Stimulated activated CD8-positive, alpha-beta memory T cell treated with anti-CD3 and anti-CD28 coated beads, Interleukin-2, amount 100 ng/mL, for 1 hour (primary cell): Measurements from ENCODE around the gene RPS5.
A peak's percentile ranks its signal among the peaks of the same experiment; 100 is the strongest.
"Not testable (repeated sequence)": the region's sequence is repeated elsewhere in the genome, so short reads cannot be mapped to it uniquely, and the experiment has no call there.

Source experiments
- DNase-seq, 2 donors: peaks; one replicate each; pipeline ENCODE4 v3.0.0-alpha.2; 2020; ENCODE audit warnings: low read depth in 2 of 2

RPS5 gene

DNA sequence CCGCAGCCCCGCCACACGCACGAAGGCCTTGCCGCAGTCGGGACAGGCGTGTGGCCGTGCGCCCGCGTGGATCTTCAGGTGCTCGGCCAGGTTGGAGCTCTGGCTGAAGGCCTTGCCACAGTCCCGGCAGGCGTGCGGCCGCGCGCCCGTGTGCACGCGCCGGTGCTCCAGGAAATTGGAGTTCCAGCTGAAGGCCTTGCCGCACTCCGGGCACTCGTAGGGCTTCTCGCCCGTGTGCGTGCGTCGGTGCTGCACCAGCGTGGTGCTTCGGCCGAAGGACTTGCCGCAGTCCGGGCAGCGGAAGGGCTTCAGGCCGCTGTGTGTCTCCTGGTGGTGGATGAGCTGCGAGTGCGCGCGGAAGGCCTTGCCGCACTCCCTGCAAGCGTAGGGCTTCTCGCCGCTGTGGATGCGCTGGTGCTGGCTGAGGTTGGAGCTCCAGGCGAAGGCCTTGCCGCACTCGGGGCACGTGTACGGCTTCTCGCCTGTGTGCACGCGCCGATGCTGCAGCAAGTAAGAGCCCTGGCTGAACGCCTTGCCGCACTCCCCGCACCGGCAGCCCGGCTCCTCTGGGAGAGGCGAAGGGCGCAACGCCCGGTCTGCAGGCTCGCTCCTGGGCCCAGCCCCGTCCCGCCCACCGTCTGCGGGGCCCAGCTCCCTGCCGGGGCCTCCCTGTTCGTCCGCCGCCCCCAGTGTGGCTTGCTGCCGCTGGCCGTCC is 30.1 kb upstream of the RPS5 start:
- DNase-seq, result no peak

- DNase-seq, result no peak
These were observed 29.5 kb upstream of the RPS5 start for GRCh38 chr19:58357481-58358145.

GRCh38 chr19:58361900-58362271 is 25.2 kb upstream of the RPS5 start:
- no peak for DNase-seq

DNA sequence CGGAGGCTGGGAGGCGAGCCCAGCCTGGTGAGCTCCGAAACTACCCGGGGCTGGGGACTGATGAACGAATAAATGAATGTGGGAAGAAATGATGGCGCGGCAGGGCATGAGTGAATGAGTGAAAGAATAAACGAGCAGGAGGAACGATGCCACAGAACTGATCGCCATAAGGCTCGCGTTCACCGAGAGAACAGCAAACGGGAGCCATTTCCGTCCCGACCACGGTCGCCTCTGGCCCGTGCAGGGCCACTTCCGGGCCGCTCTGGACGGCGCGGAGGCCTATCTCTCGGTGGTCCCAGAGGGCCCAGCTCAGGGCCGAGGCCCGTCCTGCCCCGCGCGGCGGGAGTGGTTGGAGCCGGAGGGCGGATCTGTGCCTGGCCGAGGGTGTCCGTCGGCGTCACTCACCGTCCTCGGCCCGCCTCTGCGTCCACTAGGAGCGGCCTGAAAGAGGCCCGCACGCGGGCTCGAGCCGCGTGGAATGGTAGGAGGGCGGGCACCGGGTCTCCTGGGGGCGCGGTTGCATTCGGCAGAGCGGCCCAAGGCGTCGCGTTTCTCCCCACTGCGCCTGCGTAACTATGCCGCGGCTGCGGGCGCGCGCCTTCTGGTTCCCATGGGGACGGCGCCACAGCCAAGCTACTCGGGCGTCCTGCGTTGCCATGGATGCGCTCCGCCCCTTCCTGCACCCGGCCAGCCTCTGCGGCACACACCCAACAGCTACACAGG is 24.6 kb upstream of the RPS5 start, which contains the start of gene ZNF497:
ZNF497 (minus strand) TSS at position 480 of the 723 bp plus-strand sequence. CDS start 5,116 bp downstream, outside the sequence.
- DNase-seq, result peak; percentile 95 to 97

GRCh38 chr19:58364146-58364545 is 22.9 kb upstream of the RPS5 start:
- DNase-seq, result no peak

DNA sequence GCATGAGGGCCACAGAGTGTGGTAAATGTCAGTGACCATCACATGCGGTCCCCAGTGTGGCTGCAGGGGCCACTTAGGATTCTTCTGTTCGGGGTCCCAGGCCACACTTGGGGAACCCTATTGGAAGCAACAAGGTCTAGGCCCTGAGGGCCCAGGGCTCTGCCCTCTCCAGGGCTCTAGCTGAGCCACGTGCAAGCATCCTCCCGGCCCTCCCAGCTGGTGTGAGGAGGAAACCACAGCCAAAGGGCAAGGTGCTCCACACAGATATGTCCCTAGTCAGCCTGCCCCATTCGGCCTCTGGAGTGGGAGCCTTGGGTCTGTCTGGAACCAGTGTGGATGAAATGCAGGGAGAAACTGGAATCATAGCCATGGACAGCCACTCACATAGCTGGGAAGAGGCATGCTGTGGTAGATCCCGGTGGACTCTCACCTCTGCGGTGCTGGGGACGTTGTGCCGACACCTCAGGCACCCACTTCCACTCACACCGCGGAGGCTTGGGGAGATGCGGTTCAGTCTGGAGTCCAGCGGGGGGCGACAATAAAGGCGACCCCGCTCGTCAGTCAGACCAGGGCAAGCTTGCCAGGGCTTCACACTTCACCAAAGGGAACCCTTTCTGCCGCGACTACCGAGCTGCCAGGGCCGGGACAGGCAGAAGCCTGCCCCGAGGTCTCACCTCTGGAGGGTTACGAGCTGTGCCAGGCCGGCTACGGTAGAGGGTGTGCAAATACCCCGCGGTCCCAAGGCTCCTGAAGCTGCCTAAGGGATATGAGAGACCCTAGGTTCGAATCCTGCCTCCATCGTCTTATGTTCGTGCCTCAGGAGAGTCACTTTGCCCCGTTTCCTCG is 20.3 kb upstream of the RPS5 start:
- no peak for DNase-seq

DNA sequence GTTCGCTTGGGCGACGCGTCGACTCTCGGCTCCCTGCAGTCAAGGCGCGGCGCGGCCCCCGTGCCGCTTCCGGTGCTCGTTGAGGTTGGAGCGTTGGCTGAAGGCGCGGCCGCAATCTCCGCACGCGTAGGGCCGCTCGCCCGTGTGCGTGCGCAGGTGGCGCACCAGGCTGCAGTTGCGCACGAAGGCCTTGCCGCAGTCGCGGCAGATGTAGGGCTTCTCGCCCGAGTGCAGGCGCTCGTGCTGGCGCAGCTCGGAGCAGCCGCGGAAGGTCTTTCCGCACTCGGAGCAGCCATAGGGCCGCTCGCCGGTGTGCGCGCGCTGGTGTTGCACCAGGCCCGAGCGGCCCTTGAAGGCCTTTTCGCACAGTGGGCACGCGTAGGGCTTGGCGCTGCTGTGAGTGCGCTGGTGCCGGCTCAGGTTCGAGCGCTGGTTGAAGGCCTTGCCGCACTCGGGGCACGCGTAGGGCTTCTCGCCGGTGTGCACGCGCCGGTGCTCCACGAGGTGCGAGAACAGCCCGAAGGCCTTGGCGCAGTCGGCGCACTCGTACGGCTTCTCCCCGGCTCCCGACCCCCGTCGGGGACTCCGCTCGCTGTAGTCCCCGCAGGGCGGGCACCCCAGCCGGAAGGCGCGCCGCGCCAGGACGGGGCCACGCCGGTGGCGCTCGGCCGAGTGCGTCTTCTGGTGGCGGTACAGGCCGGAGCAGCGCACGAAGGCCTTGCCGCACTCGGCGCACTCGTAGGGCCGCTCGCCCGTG is 19.2 kb upstream of the RPS5 start:
- no peak for DNase-seq

DNA sequence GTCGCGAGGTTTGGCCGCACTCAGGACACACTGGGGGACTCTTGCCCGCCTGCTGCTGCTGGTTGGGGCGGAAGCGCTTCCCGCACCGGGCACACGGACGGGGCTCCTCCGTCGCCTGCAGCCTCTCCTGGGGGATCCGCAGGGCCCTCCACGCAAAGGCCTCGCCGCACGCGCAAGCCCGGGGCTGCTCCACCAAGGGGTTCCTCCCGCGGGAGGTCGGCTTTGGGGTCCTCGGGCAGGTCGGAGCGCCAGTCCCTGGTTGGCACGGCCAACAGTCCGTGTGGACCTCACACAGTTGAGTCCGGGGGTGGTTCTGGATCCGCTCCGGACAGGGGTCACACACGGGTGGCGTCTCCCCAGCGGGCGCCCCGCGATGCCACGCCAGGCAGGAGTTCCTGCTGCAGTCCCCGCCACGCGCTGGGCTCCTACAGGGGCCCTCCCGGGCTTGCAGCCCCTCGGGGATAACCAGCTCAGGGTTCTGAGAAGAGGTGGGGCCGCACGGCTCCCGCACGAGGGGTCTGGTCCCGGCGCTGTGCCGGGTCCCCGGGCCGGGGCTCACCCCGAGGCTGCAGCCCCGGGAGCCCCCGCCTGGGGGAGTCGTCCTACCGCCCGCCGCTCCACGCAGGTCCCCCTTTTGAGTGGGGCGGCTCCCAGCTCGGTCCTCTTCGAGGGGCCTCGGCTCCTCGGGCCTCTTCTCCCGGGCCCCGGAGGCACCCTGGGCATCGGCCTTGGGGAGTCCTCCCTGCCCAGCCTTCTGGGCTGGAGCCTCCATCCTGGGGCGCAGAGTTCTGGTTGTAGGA is 18.3 kb upstream of the RPS5 start:
- DNase-seq, result no peak

GRCh38 chr19:58372311-58373133 is 14.5 kb upstream of the RPS5 start:
- no peak for DNase-seq

- no peak for DNase-seq
These were observed 12.9 kb upstream of the RPS5 start for GRCh38 chr19:58374200-58374599.

GRCh38 chr19:58376724-58377123 is 10.3 kb upstream of the RPS5 start:
- DNase-seq, result not testable (repeated sequence)

DNA sequence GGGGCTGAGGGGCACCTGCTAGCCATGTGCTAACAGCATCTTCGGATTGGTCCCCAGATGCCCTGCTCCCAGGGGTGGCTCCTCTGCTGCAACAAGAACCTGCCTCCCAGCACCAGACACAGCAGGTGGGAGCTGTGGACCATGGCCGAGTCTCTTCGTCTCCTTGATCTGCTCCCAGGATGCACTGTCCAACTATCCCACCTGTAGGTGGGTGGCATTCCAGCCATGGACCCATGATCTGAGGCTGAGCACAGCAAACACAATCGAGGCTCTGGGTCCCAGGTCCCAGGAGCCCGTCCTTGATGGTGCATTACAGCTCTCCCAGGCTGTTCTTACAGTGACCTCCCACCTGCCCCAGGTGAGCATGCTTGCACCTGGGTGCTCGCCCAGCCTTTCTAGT is 7.8 kb upstream of the RPS5 start:
- DNase-seq, result no peak

DNA sequence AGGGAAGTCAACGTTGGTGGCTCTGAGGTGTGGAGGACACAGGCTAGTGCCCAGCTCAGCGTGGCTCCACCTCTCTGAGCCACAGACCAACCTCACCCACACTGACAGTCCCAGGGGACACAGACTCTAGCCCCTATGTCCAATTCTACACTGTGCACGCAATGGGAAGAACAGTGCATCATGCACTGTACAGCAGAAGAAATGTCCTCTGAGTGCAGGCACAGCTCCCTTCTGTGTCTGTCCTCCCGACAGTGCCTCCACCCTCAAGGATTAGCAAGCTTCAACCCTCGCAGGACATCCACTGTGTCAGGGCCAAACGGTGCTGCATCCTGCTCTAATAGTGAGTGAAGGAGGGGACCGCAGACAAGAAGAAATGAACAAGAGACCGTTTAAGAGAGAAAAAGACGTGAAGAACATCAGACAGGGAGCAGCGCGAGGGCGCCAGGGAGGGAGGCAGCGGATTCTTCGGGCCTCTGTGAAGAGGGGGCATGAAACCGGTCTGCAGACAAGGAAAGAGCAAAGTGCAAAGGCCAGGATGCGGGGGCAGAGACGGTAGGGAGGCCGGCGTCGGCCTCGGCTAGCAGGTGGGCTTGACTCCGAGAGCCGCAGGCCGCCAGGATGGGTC is 6.9 kb upstream of the RPS5 start:
- DNase-seq, result no peak

DNA sequence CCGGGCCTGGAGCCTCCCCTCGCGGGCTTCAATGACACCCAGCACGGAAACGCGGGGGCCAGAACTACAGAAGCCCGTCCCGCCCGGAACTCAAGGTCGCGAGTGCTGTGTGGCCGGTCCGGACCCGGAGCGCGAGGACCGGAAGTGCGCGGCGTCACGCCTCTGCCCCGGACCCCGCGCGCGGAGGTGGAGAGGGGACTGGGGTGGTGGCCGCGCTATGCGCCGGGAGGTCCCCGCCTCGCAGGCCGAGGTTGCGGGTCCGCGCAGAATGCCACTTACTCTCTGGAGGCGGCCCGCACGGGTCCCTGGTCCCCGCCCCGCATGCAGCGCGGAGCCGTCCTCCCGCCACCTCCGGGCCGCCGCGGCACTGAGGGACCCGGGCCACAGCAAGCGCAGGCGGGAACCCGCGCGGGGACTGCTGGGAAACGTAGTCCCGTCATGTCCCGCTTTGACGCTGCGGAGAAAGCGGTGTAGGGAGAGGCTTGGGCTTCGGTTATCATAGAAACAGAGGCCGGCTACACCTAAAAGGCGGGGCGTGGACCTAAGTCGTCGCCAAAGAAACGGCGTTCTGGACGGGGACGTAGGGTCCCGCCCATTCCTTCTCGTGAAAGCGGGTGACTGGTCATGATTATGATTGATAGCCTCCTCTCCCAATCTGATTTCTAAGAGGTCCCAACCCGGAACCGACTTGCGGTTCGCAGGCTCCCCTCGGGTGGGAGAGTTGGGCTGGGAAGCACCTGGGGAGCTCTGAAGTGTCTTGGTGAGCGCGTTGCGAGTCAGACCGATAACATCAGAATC is 6.2 kb upstream of the RPS5 start, which contains the start of gene ZNF837:
ZNF837 (minus strand) TSS at position 369 of the 798 bp plus-strand sequence. CDS start 11,698 bp downstream, outside the sequence.
- DNase-seq, result peak; percentile 95 to 96

DNA sequence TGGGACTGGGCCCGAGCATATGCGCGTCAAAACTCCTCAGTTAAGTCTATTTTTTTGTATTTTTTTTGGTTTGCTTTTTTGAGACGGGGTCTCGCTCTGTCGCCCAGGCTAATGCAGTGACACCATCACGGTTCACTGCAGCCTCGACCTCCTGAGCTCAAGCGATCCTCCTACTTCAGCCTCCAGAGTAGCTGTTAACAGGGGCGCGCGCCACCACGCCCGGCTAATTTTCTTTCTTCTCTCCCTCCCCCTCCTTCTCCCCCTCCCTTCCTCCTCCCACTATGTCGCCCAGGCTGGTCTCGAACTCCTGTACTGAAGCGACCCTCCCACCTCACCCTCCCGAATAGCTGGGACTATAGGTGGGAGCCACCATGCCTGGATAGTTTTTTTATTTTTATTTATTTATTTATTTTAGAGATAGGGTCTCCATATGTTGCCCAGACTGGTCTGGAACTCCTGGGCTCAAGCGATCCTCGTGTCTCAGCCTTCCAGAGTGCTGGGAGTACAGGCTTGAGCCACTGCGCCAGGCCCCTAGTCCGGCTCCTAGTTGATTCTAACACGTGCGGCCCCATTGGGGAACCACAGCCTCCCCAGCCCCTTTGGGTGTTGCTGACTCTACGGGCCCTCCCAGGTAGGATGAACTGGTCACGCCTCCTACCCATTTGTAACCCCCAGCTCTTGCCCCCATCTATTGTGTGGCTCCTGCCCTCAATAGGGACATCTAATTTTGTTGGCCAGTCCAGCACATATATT is 5.4 kb upstream of the RPS5 start:
- no peak for DNase-seq

DNA sequence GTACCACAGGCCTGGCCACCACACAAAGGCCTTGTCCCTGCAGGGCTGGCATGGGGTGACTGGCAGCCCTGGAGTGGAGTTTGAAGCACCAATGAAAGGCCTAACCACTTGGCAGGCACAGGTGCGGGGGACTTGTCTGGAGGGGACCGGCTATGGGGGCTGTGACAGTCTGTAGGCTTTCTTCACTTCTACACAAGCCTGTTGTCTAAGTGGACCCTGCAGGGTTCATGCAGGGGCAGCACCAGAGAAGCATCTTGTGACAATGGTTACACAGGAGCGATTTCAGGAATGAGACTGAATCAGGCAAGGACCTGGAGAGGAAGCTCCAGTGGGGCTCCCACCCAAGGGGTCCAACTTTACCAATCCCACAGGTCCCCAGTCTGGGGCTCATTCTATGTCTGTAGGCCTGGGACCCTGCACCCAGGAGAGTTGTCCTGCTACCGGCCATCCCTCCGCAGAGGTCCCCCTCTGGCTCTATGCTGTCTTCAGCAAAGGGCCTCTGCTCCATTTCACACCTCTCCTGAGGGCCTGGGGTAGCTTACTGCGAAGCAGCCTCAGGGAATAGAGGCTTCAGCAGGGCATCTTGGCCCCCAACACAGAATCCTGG is 4.0 kb upstream of the RPS5 start:
- DNase-seq, result no peak
